Left lung (tissue), 10 donors: ENCODE data around the gene TADA1. TPM values are rescaled to one million over a fixed set of nuclear protein-coding genes. Genes with fewer than 3 reads are reported as not detected.
"Not testable (repeated sequence)": the region's sequence is repeated elsewhere in the genome, so short reads cannot be mapped to it uniquely, and the experiment has no call there.

Experiments
- ATAC-seq: fragments of 200-7000 bp; cut with Tn5 transposase; one replicate; pipeline ENCODE4 v1.9.1; 2020; ENCODE audit warnings: moderate library complexity
- DNase-seq, 4 donors: peaks; one replicate each; pipeline ENCODE4 v3.0.0-alpha.2; 2013 to 2020
- H3K27ac ChIP-seq, 2 donors: fragments of 200-600 bp; sonication (generic) in 1 of 2; one replicate each; pipeline versions ENCODE4 v1.5.0 to v1.8.0; 2020 to 2021
- H3K27me3 ChIP-seq, 2 donors: fragments of 200-600 bp; sonication (generic) in 1 of 2; one replicate each; pipeline versions ENCODE4 v1.5.0 to v1.8.0; 2020 to 2021
- H3K36me3 ChIP-seq, 2 donors: fragments of 200-600 bp; sonication (generic) in 1 of 2; one replicate each; pipeline versions ENCODE4 v1.5.0 to v1.8.0; 2020 to 2021
- H3K4me1 ChIP-seq, 2 donors: fragments of 200-600 bp; one replicate each; pipeline ENCODE4 v1.8.0; 2021
- H3K4me3 ChIP-seq, 2 donors: fragments of 200-600 bp; sonication (generic) in 1 of 2; one replicate each; pipeline versions ENCODE4 v1.5.0 to v1.8.0; 2020 to 2021; ENCODE audit warnings: mild to moderate bottlenecking in 1 of 2
- H3K9me3 ChIP-seq, 2 donors: fragments of 200-600 bp; sonication (generic) in 1 of 2; one replicate each; pipeline versions ENCODE4 v1.5.0 to v1.8.0; 2020 to 2021
- CTCF ChIP-seq, 2 donors: fragments of 200-600 bp; sonication (generic) in 1 of 2; IDR thresholded peaks; one replicate each; pipeline versions ENCODE4 v1.5.0 to v1.8.0; 2021; ENCODE audit warnings: antibody characterized with exemption in 2 of 2
- intact Hi-C, 2 donors: fragments of 100-400 bp; cut with DNase I; formaldehyde crosslinking; loops; one replicate each; pipeline versions ENCODE4 v1.11.2 to v1.14.2; 2022
- polyA plus RNA-seq, 6 donors: library from polyadenylated mRNA; unstranded; fragments of 120-200 nt; gene quantifications; one replicate each; pipeline ENCODE4 v1.2.1, GENCODE V29; 2013; ENCODE audit not compliant: insufficient read length in 6 of 6
- total RNA-seq, 2 donors: library from RNA; stranded (reverse); fragmentation: NEBNext Ultra II Directional; extraction: Animal tissue kit (Norgen Biotek cat#: 25700); gene quantifications; one replicate each; pipeline ENCODE4 v1.2.1, GENCODE V29; 2021
- donor health status: DM: no; HTN: yes; CAD: no.
- donor health status: DM: no; HTN: no; CAD: no.

The TADA1 gene
- total and polyA plus RNA-seq, 8 donors, result 7.5 to 24.8 (median 22.9) TPM

GRCh38 chr1:166836733-166837132, 39.3 kb downstream of the TADA1 start:
- Histone ChIP-seq H3K27me3 (no peaks in the 10 kb centered on the region), H3K9me3 (no peaks in the 10 kb centered on the region), H3K4me3 (no peak overlapping the region), H3K4me1 (peaks cover 17 to 32% of the 10 kb centered on the region in 2 donors), H3K27ac (peak overlapping the region in 1 of 2 donors; percentile 34), H3K36me3 (peaks cover 0 to 8% of the 10 kb centered on the region in 2 donors)
- peak in 1 of 4 donors; percentile 48 for DNase-seq
- peak; percentile 45 for ATAC-seq
- intact Hi-C loops, result no loop called here
- TF ChIP-seq CTCF (IDR thresholded peaks at IDR 0.05), result no peak

- intact Hi-C loops, H3K27ac ChIP-seq, H3K36me3 ChIP-seq, H3K4me3 ChIP-seq, ATAC-seq, H3K4me1 ChIP-seq, DNase-seq, H3K27me3 ChIP-seq: not testable (repeated sequence)
- H3K9me3 ChIP-seq, result peaks cover 0 to 28% of the 10 kb centered on the region in 2 donors
Observed at GRCh38 chr1:166829762-166830161, 46.3 kb downstream of the TADA1 start.

GRCh38 chr1:166827426-166827825, 48.6 kb downstream of the TADA1 start:
- Histone ChIP-seq H3K4me3 (no peak overlapping the region), H3K4me1 (no peaks in the 10 kb centered on the region), H3K27ac (no peak overlapping the region), H3K36me3 (no peaks in the 10 kb centered on the region), H3K27me3 (no peaks in the 10 kb centered on the region), H3K9me3 (peaks cover 0 to 28% of the 10 kb centered on the region in 2 donors)
- no peak for TF ChIP-seq CTCF (IDR thresholded peaks at IDR 0.05)
- ATAC-seq (no peak), DNase-seq (no peak)
- intact Hi-C loops, result no loop called here

- Histone ChIP-seq H3K4me3 (no peak overlapping the region), H3K4me1 (no peaks in the 10 kb centered on the region), H3K27me3 (no peaks in the 10 kb centered on the region), H3K27ac (no peak overlapping the region), H3K36me3 (no peaks in the 10 kb centered on the region), H3K9me3 (peaks cover 0 to 12% of the 10 kb centered on the region in 2 donors)
- DNase-seq (no peak), ATAC-seq (no peak)
- no peak for TF ChIP-seq CTCF (IDR thresholded peaks at IDR 0.05)
- intact Hi-C loops, result no loop called here
Observed at GRCh38 chr1:166822385-166822784, 53.7 kb downstream of the TADA1 start.

- no peak for TF ChIP-seq CTCF (IDR thresholded peaks at IDR 0.05)
- no peak for DNase-seq
- no peak for ATAC-seq
- H3K9me3 ChIP-seq, result peaks cover 0 to 15% of the 10 kb centered on the region in 2 donors
- intact Hi-C loops, result no loop called here
- no peak overlapping the region for H3K27ac ChIP-seq
- no peak overlapping the region for H3K4me3 ChIP-seq
- no peaks in the 10 kb centered on the region for H3K27me3 ChIP-seq
- H3K36me3 ChIP-seq, result no peaks in the 10 kb centered on the region
- no peaks in the 10 kb centered on the region for H3K4me1 ChIP-seq
Observed at GRCh38 chr1:166819974-166820373, 56.1 kb downstream of the TADA1 start.

- no peak for TF ChIP-seq CTCF (IDR thresholded peaks at IDR 0.05)
- ATAC-seq (peak; percentile 99), DNase-seq (peak in 2 of 4 donors; percentile 8 to 37)
- Histone ChIP-seq H3K27me3 (no peaks in the 10 kb centered on the region), H3K9me3 (peaks cover 0 to 4% of the 10 kb centered on the region in 2 donors), H3K27ac (no peak overlapping the region), H3K4me1 (peaks cover 0 to 3% of the 10 kb centered on the region in 2 donors), H3K36me3 (no peaks in the 10 kb centered on the region), H3K4me3 (no peak overlapping the region)
- intact Hi-C loops, result no loop called here
Observed at GRCh38 chr1:166814611-166815010, 61.5 kb downstream of the TADA1 start.
